Endothelial cell of umbilical vein (primary cell): ENCODE results near the gene PARM1. TPM values are rescaled to one million over a fixed set of nuclear protein-coding genes. Genes with fewer than 3 reads are reported as not detected.

Experiments used
- BruUV-seq: library from RNA; stranded (reverse); fragments of 400-500 nt; replicated peaks from 2 replicates; lab custom pipeline; 2021; lab: Mats Ljungman, UMichigan
- CTCF ChIA-PET: fragments of 300-600, 350-600 bp; sonication (Branson Sonifier 250); formaldehyde crosslinking; loops from one replicate; lab custom pipeline; 2021; ENCODE audit warnings: antibody characterized with exemption, inconsistent platforms; lab: Charles Lee
- POLR2A ChIA-PET: fragments of 300-600, 350-600 bp; sonication (Branson Sonifier 250); formaldehyde crosslinking; loops from one replicate; lab custom pipeline; 2021; ENCODE audit warnings: antibody characterized with exemption, inconsistent platforms; lab: Charles Lee
- DNase-seq: peaks from one replicate; pipeline ENCODE4 v3.0.0-alpha.2; 2011; ENCODE audit warnings: low read depth, low spot score
- FAIRE-seq: peaks from 2 replicates; lab custom pipeline; 2011; peaks lifted over from hg19 to GRCh38; lab: Jason Lieb, UNC
- H2AFZ ChIP-seq: 2 replicates; pipeline ENCODE4 v1.6.0; 2012; ENCODE audit warnings: low read depth, low read length, control low read depth, inconsistent platforms
- H3K27ac ChIP-seq: 2 replicates; pipeline ENCODE4 v1.5.1; 2011; ENCODE audit warnings: low read depth, mild to moderate bottlenecking, control low read depth, low read length, moderate library complexity; ENCODE audit not compliant: insufficient read depth
- H3K27me3 ChIP-seq, 2 experiments: 2 replicates each; pipeline versions ENCODE4 v1.6.0 to v1.6.1; 2011; ENCODE audit warnings: low read length in 2 of 2, mixed read lengths in 1 of 2; ENCODE audit not compliant: control insufficient read depth in 2 of 2, insufficient read depth in 2 of 2
- H3K36me3 ChIP-seq, 2 experiments: 2 replicates in 1 of 2; 3 replicates in 1 of 2; pipeline ENCODE4 v1.5.1; 2011; ENCODE audit warnings: low read length in 2 of 2, mild to moderate bottlenecking in 1 of 2, moderate library complexity in 1 of 2; ENCODE audit not compliant: control insufficient read depth in 2 of 2, insufficient read depth in 2 of 2; ENCODE audit errors: extremely low read depth in 1 of 2
- H3K4me1 ChIP-seq: 3 replicates; pipeline ENCODE4 v1.5.1; 2011; ENCODE audit warnings: mild to moderate bottlenecking, low read length; ENCODE audit not compliant: control insufficient read depth, insufficient read depth; ENCODE audit errors: extremely low read depth
- H3K4me2 ChIP-seq: 2 replicates; pipeline ENCODE4 v1.6.1; 2011; ENCODE audit warnings: low read length, control low read depth, mixed read lengths; ENCODE audit not compliant: insufficient read depth
- H3K4me3 ChIP-seq, 3 experiments: fragments of 200-600 bp in 1 of 3; sonication (generic), shearing (Covaris generic) in 1 of 3; replicated peaks in 1 of 3; 2 replicates each; pipeline ENCODE4 v1.5.1; 2011 to 2016; ENCODE audit warnings: control low read depth in 3 of 3, low read length in 3 of 3, mild to moderate bottlenecking in 2 of 3, inconsistent platforms in 1 of 3, low read depth in 1 of 3, moderate library complexity in 1 of 3; ENCODE audit not compliant: insufficient read depth in 1 of 3
- H3K79me2 ChIP-seq: 2 replicates; pipeline ENCODE4 v1.6.0; 2012; ENCODE audit warnings: low read length, inconsistent platforms; ENCODE audit not compliant: control insufficient read depth, insufficient read depth
- H3K9ac ChIP-seq: replicated peaks from 2 replicates; pipeline ENCODE3; 2011; ENCODE audit warnings: low read length, control low read depth; ENCODE audit not compliant: insufficient read depth; ENCODE audit errors: extremely low read depth
- H3K9me1 ChIP-seq: replicated peaks from 3 replicates; pipeline ENCODE4 v1.6.0; 2011; ENCODE audit warnings: mild to moderate bottlenecking, low read length; ENCODE audit not compliant: control insufficient read depth, insufficient read depth; ENCODE audit errors: extremely low read depth
- H3K9me3 ChIP-seq: replicated peaks from 2 replicates; pipeline ENCODE4 v1.5.1; 2012; ENCODE audit warnings: low read length, inconsistent platforms; ENCODE audit not compliant: control insufficient read depth, insufficient read depth
- H4K20me1 ChIP-seq: replicated peaks from 2 replicates; pipeline ENCODE3; 2011; ENCODE audit warnings: mild to moderate bottlenecking, low read length; ENCODE audit not compliant: control insufficient read depth, insufficient read depth; ENCODE audit errors: extremely low read depth
- EZH2 ChIP-seq: IDR thresholded peaks from 2 replicates; pipeline ENCODE4 v1.6.1; 2012; ENCODE audit warnings: borderline replicate concordance, low read depth, mild to moderate bottlenecking, moderate library complexity, low read length, inconsistent platforms; ENCODE audit not compliant: severe bottlenecking
- FOS ChIP-seq: IDR thresholded peaks from 2 replicates; pipeline ENCODE4 v1.6.1; 2011; ENCODE audit warnings: mild to moderate bottlenecking, low read length, moderate library complexity, borderline replicate concordance; ENCODE audit not compliant: insufficient read depth
- GATA2 ChIP-seq: IDR thresholded peaks from 2 replicates; pipeline ENCODE4 v1.7.0; 2011; ENCODE audit warnings: low read depth, mild to moderate bottlenecking, moderate library complexity, mixed read lengths, low read length; ENCODE audit not compliant: insufficient read length, insufficient read depth
- JUN ChIP-seq: IDR thresholded peaks from 2 replicates; pipeline ENCODE4 v1.6.1; 2011; ENCODE audit warnings: borderline replicate concordance, low read depth; ENCODE audit not compliant: insufficient read length, insufficient read depth
- MYC ChIP-seq: IDR thresholded peaks from one replicate; pipeline ENCODE4 v1.6.1; 2011; ENCODE audit warnings: mild to moderate bottlenecking, low read depth, low read length
- POLR2A ChIP-seq: IDR thresholded peaks from 2 replicates; pipeline ENCODE4 v1.6.1; 2012; ENCODE audit warnings: low read depth, mild to moderate bottlenecking, control low read depth, low read length
- POLR2AphosphoS5 ChIP-seq: IDR thresholded peaks from 2 replicates; pipeline ENCODE4 v1.6.1; 2012; ENCODE audit warnings: low read depth, mild to moderate bottlenecking, control low read depth, low read length, moderate library complexity; ENCODE audit not compliant: insufficient read depth
- dilution Hi-C: fragments of 300-500 bp; cut with MboI; formaldehyde crosslinking; loops from one replicate; pipeline ENCODE4 v1.15.0; 2019; ENCODE audit warnings: low sequenced_read_pairs; ENCODE audit not compliant: extremely low pct_ligation_motif_present
- intact Hi-C: fragments of 100-400 bp; cut with micrococcal nuclease; formaldehyde crosslinking; loops from one replicate; pipeline ENCODE4 v1.10.0; 2022
- polyA plus RNA-seq, 4 experiments: library from polyadenylated mRNA; depleted of rRNA in 3 of 4; stranded (reverse) in 3 of 4; unstranded in 1 of 4; fragments of >200 nt; gene quantifications; 2 replicates each; pipeline versions ENCODE4 v1.2.1 to v1.2.3, GENCODE V29; 2011 to 2012; ENCODE audit warnings: missing spikeins in 1 of 4
- total RNA-seq: library from RNA; stranded (reverse); gene quantifications from 2 replicates; pipeline ENCODE4 v1.2.3, GENCODE V29; 2021
- TF ChIP-seq, protein P1 (sequence below): IDR thresholded peaks from 2 replicates; pipeline ENCODE4 v1.6.1; 2011; ENCODE audit not compliant: insufficient read depth, insufficient read length
- TF ChIP-seq, protein P2 (sequence below), 2 donors: IDR thresholded peaks; 1 replicate in 1 of 2; 2 replicates in 1 of 2; pipeline ENCODE4 v1.5.1; 2011; ENCODE audit warnings: low read length in 2 of 2, mild to moderate bottlenecking in 2 of 2, moderate library complexity in 2 of 2, control low read depth in 1 of 2, inconsistent platforms in 1 of 2, low read depth in 1 of 2; ENCODE audit not compliant: insufficient read depth in 1 of 2; ENCODE audit errors: extremely low read depth in 1 of 2

The PARM1 gene
- total and polyA plus RNA-seq, 2 donors (not counting 3 experiments of a cell fraction or from before 2014, with no cell fraction given): 0.01 TPM; not detected in 1

DNA sequence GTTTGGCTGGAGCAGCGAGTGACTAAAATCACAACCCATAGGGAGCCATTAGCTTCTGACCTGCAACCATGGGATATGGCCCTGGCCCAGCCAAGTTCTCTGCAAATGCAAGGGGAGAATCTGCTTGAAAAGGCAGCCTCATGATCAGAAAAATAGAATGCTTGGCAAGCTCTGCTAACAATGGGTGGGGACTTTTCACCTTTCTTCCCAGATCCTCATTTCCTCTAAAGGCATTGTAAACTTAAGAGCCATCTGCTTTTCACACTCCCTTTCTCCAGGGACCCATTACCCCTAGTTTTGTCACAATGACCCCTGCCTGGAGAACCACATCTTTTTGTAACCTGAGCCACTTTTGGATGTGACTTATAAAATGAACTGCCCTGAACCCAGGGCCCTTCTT is 104.3 kb downstream of the PARM1 start:
- dilution Hi-C loops: no loop called here
- BruUV-seq: no TSS peak

DNA sequence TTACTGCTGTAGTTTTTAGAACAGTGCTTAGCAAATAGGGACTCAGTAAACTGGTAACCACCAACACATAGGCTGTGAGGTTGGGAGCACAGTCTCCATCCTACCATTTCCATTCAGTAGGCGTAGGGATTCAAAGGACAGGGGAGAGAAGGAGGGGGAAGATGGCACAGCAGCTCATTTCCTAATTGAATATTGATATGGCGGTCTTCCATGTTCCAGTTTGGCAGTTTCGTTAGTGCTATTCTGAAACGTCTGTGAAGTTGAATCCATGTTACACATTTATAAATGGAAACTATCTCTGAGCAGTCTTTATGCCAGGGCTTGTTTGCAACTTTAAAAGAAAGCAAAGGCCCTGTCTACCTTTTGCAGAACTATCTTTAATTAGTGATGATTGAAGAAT is 105.5 kb downstream of the PARM1 start:
- no peaks in the 10 kb centered on the region for H3K4me1 ChIP-seq
- FAIRE-seq (no peak), DNase-seq (no peak)
- H2AFZ ChIP-seq: no peak overlapping the region
- ChIA-PET CTCF (no interaction called here), POLR2A (no interaction called here)
- intact Hi-C loops: no loop called here
- no peak overlapping the region for H3K9ac ChIP-seq
- no peak overlapping the region for H3K4me3 ChIP-seq
- no peaks in the 10 kb centered on the region for H3K79me2 ChIP-seq
- no peak overlapping the region for H3K27ac ChIP-seq
- no peaks in the 10 kb centered on the region for H4K20me1 ChIP-seq
- dilution Hi-C loops: no loop called here
- H3K4me2 ChIP-seq: no peak overlapping the region
- no peaks in the 10 kb centered on the region for H3K27me3 ChIP-seq
- no peak for TF ChIP-seq MYC
- no peak for TF ChIP-seq POLR2A
- no peak for TF ChIP-seq JUN
- TF ChIP-seq FOS: no peak
- TF ChIP-seq, protein P1, sequence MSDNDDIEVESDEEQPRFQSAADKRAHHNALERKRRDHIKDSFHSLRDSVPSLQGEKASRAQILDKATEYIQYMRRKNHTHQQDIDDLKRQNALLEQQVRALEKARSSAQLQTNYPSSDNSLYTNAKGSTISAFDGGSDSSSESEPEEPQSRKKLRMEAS: no peak
- TF ChIP-seq POLR2AphosphoS5: no peak
- TF ChIP-seq GATA2: no peak
- TF ChIP-seq EZH2: no peak
- TF ChIP-seq, protein P2, sequence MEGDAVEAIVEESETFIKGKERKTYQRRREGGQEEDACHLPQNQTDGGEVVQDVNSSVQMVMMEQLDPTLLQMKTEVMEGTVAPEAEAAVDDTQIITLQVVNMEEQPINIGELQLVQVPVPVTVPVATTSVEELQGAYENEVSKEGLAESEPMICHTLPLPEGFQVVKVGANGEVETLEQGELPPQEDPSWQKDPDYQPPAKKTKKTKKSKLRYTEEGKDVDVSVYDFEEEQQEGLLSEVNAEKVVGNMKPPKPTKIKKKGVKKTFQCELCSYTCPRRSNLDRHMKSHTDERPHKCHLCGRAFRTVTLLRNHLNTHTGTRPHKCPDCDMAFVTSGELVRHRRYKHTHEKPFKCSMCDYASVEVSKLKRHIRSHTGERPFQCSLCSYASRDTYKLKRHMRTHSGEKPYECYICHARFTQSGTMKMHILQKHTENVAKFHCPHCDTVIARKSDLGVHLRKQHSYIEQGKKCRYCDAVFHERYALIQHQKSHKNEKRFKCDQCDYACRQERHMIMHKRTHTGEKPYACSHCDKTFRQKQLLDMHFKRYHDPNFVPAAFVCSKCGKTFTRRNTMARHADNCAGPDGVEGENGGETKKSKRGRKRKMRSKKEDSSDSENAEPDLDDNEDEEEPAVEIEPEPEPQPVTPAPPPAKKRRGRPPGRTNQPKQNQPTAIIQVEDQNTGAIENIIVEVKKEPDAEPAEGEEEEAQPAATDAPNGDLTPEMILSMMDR (IDR thresholded peaks at IDR 0.05; ENCODE audit: extremely low read depth in 1 of 2, insufficient read depth in 1 of 2, low read depth in 1 of 2, low read length in 2 of 2): no peak
- no peaks in the 10 kb centered on the region for H3K9me3 ChIP-seq
- no TSS peak for BruUV-seq
- H3K9me1 ChIP-seq: no peaks in the 10 kb centered on the region
- no peaks in the 10 kb centered on the region for H3K36me3 ChIP-seq

More for the DNA sequence above, 104.3 kb downstream of the PARM1 start:
- Histone ChIP-seq H3K4me1 (no peaks in the 10 kb centered on the region), H2AFZ (no peak overlapping the region), H3K9me3 (no peaks in the 10 kb centered on the region), H3K27ac (no peak overlapping the region), H3K4me3 (no peak overlapping the region), H3K9ac (no peak overlapping the region), H3K36me3 (no peaks in the 10 kb centered on the region), H3K4me2 (no peak overlapping the region), H3K9me1 (no peaks in the 10 kb centered on the region), H3K27me3 (no peaks in the 10 kb centered on the region), H3K79me2 (no peaks in the 10 kb centered on the region), H4K20me1 (no peaks in the 10 kb centered on the region)
- intact Hi-C loops: no loop called here
- FAIRE-seq: no peak
- ChIA-PET POLR2A (no interaction called here), CTCF (no interaction called here)
- DNase-seq: no peak
- TF ChIP-seq EZH2 (no peak), POLR2A (no peak)
- TF ChIP-seq, protein P1: no peak
